Right hindlimb (tissue), 1 donor: ENCODE results near the gene DOC2B.
"Not testable (repeated sequence)": the region's sequence is repeated elsewhere in the genome, so short reads cannot be mapped to it uniquely, and the experiment has no call there.

ENCODE experiments used
- DNase-seq: peaks from one replicate; pipeline ENCODE4 v3.0.0-alpha.2; 2018

The DOC2B gene

DNA sequence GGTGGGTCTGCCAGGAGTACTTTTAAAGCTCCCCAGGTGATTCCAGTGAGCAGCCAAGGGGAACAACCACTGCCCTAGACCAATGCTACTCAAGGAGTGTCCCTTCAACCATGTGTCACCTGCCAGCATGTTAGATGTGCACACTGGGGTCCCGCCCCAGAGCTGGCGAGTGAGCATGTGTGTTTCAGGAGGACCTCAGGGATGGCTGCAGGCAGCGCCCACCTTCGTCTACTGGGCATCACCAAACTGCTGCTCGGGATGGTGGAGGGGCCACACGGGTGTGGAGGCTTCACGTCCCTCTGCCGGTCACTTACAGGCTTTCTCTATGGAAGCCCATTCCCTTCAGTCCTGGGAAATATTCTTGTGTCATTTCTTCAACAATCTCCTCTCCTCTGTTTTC is 29.0 kb upstream of the DOC2B start:
- DNase-seq, result no peak

DNA sequence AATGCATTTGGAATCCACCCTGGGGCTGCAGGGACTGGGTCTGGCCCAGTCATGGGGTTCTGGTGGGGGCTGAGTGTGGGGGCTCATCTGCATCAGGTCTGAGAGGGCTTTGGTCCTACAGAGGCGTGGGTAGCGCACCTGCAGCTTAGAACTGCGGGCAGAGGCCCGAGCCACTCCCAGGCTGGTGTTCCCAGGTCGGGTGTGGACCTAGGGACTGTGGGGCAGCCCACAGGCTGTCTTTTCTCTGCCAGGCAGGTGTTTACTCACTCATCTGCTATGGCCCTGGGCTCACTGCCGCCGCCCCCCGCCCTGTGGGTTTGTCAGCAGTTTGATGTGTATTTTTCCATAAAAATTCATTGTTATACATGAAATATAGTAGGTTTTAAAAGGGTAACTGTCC is 27.0 kb upstream of the DOC2B start:
- DNase-seq, result no peak

DNA sequence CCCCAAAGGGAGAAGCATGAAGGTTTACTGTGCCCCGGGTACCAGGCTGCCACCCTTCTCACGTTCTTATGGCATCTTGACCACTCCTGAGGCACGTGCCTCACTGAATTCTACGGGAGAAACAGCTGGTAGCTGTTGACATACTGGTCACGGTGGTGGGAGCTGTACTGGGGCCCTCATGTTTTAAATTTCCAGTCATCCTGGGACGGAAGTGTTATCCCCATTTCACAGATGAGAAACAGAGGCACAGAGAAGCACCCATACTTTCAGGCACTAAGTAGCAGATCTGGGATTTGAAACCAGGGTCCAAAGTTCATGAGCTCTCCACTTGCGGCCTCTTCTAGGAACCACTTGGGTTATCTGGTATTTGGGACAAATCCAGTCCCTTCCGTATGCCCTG is 26.3 kb upstream of the DOC2B start:
- no peak for DNase-seq

- DNase-seq, result no peak
These were observed 25.6 kb upstream of the DOC2B start for GRCh38 chr17:206941-207560.

GRCh38 chr17:206484-206883 is 25.0 kb upstream of the DOC2B start:
- not testable (repeated sequence) for DNase-seq

DNA sequence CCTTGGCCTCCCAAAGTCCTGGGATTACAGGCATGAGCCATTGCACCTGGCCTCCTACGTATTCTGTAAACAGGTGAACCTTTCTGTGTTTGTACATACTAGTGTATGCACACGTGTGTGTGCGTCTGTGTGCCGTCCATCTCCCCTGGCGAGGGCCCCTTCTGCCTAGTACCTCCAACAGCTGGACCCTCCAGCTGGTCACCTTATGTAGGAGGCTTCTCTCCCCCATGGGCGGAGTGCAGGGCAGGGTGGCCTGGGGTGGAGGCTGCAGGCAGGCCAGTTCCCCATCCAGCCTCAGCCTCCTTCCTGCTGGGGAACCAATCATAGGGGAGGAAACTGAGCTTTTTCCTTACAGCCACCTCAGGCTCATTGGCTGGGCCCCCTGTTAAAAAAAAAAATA is 24.4 kb upstream of the DOC2B start:
- no peak for DNase-seq

DNA sequence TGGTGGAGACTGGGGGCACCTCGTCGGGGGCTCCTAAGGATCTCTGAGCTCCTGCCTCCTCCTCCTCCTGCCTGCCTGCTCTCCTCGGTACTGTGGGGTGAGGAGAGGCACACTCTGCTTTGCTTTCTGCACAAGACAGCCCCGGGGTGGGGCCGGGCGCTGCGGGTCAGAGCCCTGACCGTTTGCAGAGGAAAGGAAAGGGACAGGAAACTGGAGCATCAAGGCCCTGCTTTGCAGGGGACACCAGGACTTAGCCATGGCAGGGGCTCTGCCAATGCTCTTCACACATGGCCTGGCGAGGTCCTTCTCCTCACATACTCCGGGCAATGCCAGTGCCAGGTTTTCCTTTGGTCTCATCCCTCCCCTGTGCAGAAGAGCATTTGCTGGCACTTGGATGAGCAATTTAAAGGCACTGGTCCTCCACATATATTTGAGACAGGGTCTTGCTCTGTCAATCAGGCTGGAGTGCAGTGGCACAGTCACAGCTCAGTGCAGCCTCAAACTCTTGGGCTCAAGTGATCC is 23.8 kb upstream of the DOC2B start:
- no peak for DNase-seq

DNA sequence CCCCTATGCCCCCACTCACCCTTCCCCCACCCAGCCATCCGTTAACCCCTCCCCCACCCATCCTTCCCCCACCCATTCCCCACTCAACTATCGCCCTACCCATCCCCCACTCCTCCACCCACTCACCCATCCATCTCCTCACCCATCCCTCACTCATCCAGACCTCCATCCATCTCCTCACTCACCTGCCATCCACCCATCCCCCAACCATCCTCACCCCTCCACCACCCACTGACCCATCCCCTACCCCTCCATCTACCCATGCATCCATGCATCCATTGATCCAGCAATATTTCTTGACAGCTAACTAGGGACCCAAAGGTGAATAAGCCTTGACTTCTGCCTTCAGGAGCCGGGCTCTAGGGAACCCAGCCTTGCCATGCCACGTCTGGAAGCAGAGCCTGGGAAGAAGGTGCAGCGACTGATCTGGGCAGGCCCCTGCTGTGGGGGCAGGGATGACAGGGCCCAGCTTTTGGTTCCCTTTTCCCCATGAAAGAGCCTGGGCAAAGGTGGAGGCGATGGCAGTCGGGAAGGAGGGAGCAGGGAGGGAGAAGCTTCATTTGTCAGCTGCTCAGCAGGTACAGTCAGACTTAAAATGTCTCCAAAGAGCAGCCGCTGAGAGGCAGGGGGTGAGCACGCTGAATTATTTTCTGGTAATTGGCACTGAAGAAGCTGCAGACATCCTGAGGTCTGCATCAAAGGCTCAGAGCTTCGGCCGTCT is 23.1 kb upstream of the DOC2B start:
- no peak for DNase-seq

GRCh38 chr17:202501-202951 is 21.1 kb upstream of the DOC2B start:
- no peak for DNase-seq

- not testable (repeated sequence) for DNase-seq
These were observed 20.3 kb upstream of the DOC2B start for GRCh38 chr17:201736-202135.

DNA sequence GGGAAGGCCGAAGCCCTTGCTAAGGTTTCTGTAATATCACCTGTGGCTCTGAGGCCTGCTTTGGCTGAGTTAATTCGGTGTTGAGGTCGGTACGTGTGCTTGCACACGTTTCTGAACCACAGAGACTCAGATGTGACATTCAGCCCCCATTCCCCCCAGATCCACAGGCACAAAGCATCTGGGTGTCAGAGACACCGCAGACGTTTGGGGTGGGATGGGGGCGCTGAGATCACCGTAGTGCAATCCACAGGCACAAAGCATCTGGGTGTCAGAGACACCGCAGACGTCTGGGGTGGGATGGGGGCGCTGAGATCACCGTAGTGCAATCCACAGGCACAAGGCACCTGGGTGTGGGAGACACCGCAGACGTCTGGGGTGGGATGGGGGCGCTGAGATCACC is 19.8 kb upstream of the DOC2B start:
- DNase-seq, result not testable (repeated sequence)

GRCh38 chr17:200586-200985 is 19.1 kb upstream of the DOC2B start:
- DNase-seq, result no peak

- DNase-seq, result peak; percentile 76
These were observed 18.5 kb upstream of the DOC2B start for GRCh38 chr17:199806-200545.

GRCh38 chr17:199191-199604 is 17.7 kb upstream of the DOC2B start:
- DNase-seq, result peak; percentile 56

DNA sequence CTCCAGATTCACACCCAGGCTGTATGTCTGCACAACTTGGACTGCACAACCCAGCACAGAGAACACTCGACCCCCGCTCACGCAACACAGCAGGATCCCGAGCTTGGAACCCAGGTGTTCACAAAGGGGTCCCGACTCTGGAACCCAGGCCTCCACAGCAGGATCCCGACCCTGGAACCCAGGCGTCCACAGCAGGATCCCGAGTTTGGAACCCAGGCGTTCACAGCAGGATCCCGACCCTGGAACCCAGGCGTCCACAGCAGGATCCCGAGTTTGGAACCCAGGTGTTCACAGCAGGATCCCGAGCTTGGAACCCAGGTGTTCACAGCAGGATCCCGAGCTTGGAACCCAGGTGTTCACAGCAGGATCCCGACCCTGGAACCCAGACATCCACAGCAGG is 16.8 kb upstream of the DOC2B start:
- DNase-seq, result not testable (repeated sequence)

DNA sequence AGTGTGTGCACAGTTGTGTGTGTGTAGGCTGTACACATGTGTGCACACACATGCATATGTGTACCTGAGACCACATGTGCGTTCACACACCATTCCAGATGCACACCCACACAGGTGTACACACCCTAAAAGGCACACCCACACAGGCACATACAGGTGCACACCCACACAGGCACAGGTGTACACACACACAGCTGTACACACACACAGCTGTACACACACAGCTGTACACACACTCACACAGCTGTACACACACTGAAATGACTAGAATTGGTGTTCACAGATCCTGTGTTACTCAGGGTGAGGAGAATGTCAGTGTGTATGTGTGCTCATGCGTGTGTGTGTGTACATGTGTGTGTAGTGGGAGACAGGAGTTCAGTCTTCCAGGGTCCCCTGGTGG is 15.9 kb upstream of the DOC2B start:
- DNase-seq, result no peak

DNA sequence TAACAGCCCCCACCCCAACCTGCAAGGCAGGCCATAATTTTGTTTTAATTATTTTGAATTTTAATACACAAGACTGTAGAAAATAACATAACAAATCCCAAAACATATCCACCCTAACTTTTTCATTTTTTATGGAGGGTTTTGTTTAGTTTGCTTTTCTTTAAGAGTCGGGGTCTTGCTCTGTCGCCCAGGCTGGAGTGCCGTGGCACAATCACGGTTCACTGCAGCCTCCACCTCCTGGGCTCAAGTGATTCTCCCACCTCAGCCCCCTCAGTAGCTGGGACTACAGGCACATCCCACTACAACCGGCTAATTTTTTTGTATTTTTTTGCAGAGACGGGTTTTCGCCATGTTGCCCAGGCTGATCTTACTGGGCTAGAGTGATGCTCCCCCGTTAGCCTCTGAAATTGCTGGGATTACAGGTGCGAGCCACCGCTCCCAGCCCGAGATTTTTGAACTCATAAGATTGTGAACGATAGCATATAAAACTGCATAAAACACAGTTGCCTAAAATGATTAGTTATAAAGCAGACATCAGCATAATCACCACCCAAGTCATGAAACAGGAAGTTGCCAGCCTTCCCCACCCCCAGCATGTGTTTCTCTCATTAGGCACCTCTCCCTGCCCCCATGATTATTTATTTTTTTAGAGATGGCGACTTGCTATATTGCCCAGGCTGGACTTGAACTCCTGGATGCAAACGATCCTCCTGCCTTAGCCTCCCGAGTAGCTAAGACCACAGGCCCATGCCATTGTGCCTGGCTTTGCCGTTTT is 13.6 kb upstream of the DOC2B start:
- DNase-seq, result no peak

DNA sequence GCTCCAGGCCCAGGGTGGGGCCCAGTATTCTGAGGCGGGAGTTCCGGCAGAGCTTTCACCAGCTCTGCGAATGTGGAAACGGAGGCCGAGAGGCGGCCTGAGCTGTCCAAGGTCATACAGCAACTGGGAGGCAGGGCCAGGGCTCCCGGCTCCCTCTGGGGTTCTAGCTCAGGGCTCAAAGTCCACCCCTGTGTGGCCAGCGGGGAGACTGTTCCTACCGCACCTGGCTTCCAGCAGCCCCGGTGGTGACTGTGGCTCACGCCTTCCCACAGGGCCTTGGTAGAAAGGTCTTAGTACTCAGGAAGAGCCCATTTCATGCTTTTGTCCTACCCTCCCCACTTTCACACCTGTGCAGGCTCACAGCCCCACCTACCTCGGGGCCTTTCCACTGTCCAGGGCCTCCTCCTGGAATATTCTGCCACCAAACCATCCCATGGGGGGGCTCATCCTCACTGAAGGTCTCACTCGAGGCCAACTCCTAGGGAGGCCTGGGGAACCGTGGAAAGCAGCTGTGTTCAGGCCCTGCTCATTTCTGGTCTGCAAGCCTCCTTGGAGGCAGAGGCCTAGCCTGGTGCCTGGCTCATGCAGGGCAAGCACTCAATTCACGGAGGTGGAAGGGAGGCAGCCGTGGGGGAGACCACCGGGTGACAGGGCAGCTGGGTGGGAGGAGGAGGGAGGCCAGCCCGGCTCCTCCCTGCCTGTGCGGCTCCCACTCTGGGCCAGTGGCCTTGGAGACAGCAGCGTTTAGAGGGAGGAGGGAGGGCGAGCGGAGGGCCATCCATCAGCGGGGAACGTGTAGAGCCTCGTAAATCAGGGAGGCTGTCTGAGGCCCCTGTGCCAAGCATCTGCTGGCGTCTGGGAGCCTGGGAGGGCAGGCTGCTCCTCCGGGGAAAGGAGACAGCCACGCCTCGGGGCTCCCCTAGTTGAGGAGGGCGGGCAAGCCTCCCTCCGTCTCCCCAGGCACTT is 12.7 kb upstream of the DOC2B start:
- DNase-seq, result no peak

- DNase-seq, result no peak
These were observed 12.0 kb upstream of the DOC2B start for GRCh38 chr17:193426-193810.

- DNase-seq, result no peak
These were observed 11.4 kb upstream of the DOC2B start for GRCh38 chr17:192666-193425.

DNA sequence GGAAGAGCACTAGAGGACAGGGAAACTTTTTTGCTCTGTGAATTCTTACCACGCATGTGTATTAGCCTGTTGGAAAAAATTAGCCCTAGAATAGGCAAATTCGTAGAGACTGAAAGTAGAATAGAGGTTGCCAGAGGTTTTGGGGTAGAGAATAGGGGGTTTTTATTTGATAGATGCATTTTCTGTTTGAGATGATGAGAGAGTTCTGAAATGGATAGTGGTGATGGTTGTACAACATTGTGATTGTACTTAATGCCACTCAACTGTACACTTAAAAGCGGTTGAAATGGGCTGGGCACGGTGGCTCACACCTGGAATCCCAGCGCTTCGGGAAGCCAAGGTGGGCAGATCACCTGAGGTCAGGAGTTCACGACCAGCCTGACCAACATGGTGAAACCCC is 8.0 kb upstream of the DOC2B start:
- DNase-seq, result no peak
